CD4-positive, alpha-beta T cell treated with Interleukin-1 beta for 1 hour (primary cell): ENCODE data around the gene SAMD8.
"Not testable (repeated sequence)": the region's sequence is repeated elsewhere in the genome, so short reads cannot be mapped to it uniquely, and the experiment has no call there.

ENCODE experiments used
- DNase-seq, 2 donors: peaks; one replicate each; pipeline ENCODE4 v3.0.0-alpha.2; 2020 to 2022

SAMD8 gene

DNA sequence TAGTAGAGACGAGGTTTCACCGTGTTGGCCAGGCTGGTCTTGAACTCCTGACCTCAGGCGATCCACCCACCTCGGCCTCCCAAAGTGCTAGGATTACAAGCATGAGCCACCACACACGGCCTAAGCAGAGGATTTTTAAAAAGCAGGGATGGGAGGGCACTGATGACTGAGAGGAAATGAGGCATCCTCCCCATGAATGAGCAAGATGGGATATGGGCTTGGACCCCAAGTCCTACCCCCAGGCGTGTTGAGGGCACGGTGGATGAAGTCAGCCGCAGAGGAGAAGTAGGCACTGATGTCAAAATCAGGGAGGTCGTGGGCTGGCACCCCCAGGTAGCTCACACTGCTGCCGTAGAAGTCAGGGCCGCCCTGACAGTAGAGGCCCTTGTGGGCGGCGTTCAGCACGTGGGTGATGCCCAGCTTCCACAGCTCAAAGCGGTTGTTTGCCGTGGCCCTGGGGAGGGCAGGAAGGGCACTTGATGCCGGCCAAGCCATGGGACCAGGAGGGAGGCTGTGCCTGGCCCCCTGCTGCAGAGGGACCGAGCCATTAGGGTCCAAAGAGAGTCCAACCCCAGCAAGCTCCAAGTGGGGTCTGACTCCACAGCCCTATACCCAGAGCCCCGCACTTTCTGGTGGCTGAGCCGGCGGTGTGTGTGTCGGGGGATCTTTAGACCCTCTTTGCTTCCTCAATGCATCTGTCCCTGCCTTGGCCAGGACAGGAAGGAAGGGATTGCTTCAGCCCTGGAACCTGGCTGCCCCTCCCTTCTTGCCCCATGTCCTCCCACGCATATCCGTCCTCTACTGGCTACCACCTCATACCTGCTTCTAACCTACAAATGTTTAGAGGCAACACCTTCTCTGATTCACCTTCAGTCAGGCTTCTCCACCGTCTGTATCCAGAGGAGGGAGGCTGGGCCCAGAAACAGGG is 3.4 kb upstream of the SAMD8 start:
- DNase-seq, result no peak

DNA sequence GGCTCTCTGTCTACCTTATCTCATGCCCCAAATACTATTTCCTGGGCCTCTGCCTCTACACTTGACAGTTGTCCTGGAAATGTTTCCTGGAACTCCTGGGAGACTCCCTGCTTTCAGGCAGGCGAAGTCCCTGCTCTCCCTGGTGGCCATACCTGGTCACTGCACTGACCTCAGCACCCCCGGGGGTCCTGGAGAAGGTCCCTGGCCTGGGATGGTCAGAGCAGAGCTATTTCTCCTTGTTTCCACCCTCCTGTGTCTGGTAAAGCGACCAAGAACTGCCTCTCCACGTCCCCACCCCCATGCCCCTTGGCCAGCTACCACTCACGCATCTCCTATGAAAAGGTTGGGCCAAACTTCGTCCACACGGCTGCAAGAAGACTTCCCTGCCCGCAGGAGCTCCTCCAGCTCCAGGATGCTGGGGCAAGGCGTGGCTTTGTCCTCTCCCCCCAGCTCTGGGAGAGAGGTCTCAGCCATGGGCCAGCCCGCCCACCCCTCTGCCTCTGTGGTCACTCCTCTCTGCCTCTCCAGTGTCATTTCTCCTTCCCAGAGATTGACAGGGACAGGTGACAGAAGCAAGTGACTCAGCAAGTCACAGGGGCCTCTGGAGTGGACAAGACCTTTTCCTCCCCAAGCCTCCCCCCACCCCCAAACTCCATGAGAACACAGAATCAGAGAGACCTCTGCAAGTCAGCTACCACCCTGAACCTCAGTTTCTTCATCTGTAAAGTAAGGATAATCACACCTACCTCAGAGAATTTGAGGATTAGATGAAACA is 2.6 kb upstream of the SAMD8 start:
- peak in 1 of 2 donors; percentile 8 for DNase-seq

DNA sequence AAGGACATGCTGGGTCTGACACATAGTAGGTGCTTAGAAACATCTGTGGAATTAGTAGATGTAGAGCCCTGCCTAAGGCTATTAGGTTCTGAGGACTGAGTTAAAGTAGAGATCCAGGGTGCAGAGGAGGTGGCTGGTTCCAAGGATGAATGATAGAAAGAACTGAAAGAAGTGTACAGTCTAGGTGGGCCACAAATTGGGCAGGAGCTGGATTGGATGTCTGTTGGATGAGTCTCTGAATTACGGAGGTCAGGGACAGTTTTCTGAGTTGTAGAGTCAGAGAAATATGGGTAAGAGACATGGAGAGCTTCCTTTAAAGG is 2.0 kb upstream of the SAMD8 start:
- DNase-seq, result no peak

DNA sequence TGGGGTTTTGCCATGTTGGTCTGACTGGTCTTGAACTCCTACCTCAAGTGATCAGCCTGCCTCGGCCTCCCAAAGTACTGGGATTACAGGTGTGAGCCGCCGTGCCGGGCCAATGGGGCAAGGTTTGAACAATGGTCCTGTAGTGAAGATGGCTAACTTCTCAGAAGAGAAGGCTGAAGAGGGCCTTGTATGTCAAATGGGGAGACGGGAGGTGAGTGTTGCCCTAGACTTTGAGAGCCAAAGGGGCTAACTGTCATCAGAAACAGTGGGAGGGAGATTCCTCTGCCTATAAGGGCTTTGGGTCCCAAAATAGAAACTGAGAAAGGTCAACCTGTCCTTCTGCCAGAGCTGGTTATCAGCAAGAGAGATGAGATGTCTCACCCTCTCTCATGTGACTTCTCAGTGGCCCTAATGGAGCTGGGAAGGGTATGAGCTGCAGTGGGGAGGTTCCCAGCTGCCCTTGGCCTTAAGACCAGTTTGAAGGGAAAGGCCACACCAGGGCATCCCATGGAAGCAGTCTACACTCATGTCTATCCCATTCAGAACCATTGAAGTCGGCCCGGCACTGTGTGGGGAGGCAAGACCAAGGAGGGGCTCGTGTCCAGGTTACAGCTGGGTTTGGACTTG is 1.3 kb upstream of the SAMD8 start:
- DNase-seq, result no peak

DNA sequence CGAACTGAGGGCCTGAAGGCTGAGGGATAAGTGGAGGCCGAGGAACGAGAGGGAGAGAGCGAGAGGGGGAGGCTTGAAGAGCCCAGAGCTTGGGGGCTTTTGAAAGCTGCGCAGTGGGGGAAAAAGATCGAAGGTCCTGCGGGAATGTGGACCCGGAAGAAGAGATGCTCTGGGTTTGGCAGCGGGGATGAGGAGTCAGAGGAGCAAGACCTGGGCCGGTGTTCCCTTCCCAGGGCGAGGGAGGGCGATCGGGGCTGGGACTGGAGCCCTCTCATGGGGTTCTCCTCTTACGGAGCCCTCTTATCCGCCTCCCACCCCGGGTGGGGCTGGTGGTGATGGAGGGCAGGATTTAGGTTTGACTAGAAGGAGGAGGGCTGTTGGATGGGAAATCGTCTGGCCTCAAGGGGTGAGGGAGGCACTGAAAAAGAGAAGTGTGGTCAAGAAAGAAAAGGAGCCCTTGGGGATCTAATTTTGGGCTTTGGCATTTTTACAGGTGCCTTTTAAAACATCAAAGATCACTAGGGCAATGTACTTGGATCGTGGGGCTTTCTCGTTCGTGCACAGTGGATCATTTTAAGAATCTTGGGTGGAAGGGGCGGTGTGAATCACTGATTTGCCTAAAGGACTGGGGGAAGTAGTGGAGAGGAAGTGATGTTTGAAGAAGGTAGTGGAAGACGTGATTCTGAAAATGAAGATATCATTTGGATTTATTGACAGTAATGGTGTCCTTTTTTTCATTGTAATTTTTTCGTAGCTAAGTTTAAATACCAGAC is 637 bp downstream of the SAMD8 start:
- peak; percentile 35 to 61 for DNase-seq

DNA sequence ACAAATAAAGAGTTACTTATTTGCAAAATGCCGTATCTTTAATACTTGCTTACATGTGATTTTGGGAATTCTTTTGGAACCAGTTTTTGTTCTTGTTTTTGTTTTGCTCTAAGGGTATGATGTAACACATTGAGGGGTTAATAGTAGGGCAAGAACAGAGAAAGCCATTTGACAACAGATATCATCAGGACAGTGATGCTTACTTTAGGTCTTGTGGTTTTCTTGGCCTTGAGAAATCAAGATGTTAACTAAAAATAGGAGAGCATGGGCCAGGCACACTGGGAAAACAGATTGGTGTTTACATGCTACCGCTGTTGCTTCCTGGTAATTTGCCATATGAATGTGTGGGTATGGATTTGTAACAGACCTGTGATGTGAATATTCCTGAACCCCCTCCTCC is 3.7 kb downstream of the SAMD8 start:
- no peak for DNase-seq

DNA sequence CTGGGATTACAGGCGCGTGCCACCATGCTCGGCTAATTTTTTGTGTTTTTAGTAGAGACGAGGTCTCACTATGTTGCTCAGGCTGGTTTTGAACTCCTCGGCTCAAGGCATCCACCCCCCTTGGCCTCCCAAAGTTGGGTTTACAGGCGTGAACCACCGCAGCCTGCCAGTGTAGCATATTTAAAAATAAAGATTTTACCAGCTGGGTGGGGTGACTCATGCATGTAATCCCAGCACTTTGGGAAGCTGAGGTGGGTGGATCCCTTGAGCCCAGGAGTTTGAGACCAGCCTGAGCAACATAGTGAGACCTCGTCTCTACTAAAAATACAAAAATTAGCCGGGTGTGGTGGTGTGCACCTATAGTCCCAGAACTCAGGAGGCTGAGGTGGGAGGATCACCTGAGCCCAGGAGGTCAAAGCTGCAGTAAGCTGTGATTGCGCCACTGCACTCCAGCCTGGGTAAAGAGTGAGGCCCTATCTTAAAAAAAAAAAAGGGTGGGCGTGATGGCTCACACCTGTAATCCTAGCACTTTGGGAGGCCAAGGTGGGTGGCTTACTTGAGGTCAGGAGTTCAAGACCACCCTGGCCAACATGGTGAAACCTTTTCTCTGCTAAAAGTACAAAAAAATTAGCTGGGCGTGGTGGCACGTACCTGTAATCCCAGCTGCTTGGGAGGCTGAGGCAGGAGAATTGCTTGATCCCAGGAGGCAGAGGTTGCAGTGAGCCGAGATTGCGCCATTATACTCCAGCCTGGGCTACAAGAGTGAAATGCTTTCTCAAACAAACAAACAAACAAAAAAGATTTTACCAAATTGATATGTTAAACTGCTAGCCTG is 5.7 kb downstream of the SAMD8 start:
- DNase-seq, result not testable (repeated sequence)

DNA sequence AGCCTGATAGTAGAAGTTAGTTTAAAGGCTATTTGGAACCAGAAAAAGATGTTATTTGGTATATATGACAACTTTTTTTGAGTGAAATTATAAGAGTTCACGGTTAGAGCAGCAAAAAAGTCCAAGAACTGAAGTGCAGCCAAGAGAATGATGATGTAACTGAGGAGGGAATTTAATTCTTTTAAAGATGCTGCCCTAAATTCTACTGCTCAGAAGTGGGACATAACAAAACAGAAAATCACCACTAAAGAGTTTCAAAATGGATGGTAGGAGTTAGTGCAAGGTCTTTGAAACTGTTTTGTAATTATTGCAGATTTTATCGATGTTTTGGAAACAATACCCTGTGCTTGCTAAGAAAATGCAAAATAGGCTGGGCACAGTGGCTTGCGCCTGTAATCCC is 6.5 kb downstream of the SAMD8 start:
- no peak for DNase-seq

DNA sequence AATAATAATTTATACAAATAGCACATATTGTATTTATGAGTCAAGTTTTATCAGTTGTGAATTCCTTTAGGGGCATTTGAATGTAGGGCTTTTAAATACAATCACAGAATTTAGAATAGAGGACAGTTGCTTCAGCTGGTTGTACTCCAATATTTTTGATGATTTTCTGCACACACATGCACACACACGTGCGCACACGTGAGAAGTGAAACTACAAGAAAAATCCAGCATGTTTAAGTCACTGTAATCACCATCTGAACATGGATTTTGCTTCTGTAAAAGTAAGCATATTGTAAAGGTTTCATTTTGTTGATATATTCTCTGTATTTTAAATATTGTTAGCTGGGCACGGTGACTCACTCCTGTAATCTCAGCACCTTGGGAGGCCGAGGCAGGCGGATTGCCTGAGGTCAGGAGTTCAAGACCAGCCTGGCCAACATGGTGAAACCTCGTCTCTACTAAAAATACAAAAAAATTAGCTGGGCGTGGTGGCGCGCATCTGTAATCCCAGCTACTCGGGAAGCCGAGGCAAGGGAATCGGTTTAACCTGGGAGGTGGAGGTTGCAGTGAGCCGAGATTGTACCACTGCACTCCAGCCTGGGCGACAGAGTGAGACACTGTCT is 8.1 kb downstream of the SAMD8 start:
- not testable (repeated sequence) for DNase-seq

DNA sequence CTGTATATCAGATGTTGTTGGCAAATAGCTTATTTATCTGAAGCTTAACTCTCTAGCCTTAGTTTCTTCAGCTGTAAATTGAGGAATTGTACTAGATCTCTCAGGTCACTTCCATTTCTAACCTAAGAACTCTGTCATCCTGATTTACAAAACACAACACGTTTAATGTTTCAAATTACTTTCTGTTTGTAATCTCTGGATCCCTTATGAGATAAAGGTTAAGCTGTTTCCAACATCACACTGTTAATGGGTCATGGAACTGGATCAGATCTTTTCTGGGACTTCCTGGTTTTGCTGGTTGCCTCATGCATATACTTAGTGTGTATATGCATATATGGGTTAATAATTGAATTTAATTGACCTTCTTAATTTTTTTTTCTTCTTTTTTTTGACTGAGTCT is 9.9 kb downstream of the SAMD8 start:
- no peak for DNase-seq

DNA sequence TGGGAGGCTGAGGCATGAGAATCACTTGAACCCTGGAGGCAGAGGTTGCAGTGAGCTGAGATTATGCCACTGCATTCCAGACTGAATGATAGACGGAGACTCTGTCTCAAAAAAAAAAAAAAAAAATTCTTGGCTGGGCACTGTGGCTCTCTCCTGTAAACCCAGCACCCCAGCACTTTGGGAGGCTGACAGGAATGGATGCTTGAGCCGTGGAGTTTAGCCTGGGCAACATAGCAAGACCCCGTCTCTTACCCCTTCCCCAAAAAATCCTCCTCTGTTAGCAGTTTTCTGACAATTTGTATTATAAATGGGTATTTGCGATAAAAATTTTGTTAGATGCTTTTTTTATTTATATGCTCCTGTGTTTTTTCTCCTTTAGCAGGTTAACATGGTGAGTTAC is 11.0 kb downstream of the SAMD8 start:
- DNase-seq, result no peak

DNA sequence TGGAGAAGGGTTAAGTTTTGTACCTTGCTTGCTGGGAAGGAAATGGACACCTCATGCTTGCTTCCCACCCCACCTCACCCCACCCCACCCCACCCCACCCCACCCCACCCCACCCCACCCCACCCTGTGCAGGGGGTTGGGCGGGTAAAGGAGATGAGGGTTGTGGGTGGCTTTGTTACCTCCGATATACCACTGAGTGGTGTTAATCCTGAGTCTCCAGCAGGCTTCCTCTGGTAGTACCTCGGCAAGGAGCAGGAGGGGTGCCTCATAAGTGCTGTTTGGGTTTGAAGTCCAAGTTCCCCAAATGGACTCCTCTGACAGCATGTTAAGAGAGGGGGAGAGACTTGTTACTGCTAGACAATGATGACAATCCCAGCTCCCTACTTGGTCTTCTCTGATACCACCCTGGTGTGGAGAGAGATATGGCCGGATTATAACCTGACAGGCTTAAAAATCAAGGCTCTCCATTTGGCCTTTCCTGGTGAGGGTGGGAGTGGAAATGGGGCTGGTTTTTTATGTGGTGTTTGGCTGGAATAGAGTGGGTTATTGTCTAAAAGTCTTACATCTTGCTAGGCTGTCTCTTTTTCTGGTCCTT is 11.7 kb downstream of the SAMD8 start:
- no peak for DNase-seq

DNA sequence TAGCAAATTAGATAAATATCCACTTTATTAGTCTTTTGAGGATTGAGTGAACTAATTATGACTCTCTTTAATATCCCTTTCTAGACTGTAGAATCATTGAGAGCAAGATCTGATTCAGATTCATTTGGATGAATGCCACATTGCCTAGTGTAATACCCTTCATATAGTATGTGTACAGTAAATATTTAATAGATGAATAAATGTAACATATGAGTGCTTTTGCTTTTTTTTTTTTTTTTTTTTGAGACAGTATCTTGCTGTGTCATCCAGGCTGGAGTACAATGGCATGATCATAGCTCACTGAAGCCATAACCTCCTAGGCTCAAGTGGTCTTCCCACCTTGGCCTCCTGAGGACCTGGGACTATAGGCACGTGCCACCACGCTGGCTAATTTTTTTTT is 14.8 kb downstream of the SAMD8 start:
- DNase-seq, result no peak

DNA sequence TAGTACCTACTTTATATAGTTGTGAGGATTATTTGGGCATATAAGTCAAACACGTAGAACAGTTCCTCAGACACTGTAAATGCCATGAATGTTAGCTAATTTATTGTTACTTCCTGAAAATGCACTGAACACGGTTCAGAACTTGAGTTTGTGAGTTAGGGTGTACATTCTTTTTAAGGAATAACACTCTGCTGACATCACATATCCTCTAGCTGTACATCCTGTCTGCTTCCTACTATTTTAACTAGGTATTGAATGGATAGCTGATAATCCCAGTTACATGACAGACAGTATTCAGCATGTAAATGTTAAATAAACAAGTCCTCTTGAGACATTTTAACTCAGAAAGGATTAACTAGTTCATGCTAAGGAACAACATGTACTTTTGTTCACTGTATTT is 16.0 kb downstream of the SAMD8 start:
- DNase-seq, result no peak

DNA sequence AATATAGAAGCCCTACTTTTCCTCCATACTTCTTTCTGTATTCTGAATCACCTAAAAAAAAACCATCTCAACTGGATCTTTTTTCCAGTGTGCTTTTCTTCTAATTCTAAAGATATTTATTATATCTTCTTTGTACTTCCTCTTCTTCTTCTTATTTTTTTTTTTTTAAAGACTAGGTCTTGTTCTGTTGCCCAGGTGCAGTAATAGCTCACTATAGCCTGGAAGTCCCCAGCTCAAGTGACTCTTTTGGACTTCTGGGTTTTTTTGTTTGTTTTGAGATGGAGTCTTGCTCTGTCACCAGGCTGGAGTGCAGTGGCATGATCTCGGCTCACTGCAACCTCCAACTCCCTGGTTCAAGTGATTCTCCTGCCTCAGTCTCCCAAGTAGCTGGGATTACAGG is 17.5 kb downstream of the SAMD8 start:
- DNase-seq, result peak in 1 of 2 donors; percentile 24

DNA sequence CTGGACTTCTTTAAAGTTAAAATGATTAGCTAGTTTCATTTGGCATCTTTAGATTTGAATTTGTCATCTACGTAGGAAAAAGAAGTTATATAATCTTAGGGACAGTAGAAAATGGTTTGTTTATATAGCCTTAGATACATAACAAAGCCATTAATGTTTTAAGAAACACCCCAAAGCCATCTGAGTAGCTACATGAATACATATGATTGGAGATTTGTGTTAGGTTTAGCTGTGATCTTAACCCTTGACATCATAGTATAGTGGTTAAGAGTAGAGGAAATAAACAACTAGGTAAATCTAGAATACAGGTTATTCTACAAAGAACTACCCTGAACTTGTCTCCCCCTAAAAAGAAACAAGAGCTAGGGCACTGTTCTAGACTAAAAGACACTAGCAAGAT is 18.1 kb downstream of the SAMD8 start:
- DNase-seq, result no peak

DNA sequence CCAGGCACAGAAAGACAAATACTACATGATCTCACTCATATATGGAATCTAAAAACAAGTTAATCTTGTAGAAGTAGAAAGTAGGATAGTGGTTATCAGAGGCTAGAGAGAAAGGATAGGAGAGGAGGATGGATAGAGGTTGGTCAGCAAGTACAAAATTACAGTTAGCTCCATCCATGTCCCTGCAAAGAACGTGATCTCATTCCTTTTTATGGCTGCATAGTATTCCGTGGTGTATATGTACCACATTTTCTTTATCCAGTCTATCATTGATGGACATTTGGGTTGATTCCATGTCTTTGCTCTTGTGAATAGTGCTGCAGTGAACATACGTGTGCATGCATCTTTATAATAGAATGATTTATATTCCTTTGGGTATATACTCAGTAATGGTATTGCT is 22.2 kb downstream of the SAMD8 start:
- not testable (repeated sequence) for DNase-seq

DNA sequence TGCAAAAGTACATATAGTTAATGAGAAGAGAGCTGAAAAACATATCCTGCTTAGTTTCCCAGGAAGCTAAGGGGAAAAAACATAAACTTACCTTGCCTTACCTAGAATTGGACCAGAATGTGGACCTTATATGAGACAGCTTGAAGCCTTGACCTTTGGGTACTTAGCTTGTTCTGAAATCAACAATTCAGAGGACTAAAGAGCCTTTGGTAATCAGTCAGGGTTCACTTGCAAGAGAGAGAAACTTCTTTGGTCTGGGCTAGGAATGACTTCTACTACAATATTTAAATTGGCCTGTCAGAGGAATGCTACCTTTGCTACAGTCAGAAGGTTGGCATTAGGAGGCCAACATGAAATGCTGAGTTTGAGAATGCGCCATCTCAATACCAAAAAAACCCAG is 24.9 kb downstream of the SAMD8 start:
- DNase-seq, result no peak

DNA sequence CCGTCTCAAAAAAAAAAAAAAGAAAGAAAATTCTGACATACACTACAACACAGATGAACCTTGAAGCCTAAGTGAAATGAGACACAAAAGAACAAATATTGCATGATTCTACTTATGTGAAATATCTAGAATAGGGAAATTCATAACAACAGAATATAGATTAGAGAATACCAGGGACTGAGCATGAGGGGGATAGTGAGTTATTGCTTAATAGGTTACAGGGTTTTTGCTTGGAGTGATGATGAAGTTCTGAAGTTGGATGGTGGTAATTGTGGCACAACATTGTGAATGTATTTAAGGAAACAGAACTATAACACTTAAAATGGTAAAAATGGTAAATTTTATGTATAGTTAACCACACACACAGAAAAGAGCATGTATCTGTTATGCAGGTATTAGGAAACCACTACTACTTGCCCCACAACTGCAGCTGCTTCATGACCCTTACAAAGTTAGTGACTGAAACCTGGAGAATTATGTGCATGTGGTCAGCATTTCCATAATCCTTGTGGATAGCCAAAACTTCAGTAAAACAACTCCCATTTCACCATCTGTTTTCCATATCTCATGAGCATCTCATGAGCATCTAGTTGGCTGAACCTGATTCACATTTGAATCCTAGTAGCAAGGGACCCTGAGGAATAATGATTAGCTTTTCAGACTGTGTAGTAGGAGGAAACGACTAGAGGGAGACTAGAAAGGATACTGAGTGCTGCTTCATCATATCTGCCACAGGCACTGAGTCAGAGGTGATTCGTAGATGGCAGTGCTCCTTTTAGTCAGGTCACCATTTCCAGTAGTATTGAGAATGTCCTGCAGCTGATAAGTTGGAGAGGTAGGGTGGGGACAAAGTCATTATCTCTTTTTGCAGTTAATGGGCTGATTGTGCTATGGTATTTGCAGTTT is 26.3 kb downstream of the SAMD8 start:
- DNase-seq, result no peak

DNA sequence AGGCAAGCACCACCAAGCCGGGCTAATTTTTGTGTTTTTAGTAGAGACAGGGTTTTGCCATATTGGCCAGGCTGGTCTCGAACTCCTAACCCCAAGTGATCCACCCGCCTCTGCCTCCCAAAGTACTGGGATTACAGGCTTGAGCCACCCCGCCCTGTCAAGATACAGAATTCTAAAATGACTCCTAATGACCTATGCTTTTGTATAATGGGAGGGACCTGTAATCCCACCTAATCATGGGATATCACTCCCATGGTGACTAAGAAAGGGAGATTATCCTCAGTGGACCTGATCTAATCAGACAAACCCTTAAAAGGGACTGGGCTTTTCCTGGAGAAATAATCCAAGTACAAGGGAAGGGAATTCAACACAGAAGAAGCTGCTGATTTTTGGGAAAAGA is 28.8 kb downstream of the SAMD8 start:
- DNase-seq, result no peak
